ENCODE data around the gene CYBA. TPM values are rescaled to one million over a fixed set of nuclear protein-coding genes. Genes with fewer than 3 reads are reported as not detected.

CYBA gene
- polyA plus RNA-seq, 1 donor from 2014 or later, result 6.3 TPM

DNA sequence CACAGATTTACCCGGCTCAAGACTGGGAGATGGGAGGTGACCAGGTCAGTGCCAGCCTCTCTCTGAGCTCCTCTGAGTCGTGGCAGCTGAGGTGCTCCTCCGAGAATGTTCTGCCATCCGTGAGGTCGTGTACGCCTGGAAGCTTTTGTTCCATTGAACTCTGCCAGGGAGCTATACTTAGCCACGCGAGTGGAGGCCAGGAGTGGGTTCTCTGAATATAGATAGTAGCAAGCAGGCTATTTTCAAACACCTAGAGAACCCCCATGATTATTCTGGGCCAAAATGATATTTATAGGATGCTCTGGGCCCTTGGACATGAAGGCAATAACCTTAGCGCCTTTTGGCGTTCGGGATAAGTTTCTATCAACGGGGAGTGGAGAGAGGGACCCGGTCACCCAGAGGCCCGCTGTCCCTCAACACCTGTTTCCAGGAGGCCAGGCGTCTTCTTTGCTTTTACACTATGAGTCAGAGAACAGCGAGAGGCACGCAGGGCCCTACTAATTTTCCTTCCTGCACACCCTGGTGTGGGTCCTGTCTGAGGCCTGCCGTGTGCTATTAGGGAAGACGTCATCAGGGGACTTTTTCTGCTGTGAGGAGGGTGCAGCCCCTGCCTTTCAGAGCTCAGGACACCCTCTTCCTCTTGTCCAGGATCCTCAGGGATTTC, 23.0 kb upstream of the CYBA start:
- Histone ChIP-seq H3K27ac (ENCODE audit: low read length) (no peak overlapping the region), H4K20me1 (ENCODE audit: insufficient read depth) (no peaks in the 10 kb centered on the region), H3K9me3 (ENCODE audit: low read length) (no peaks in the 10 kb centered on the region), H3K27me3 (ENCODE audit: insufficient read depth, low read depth, low read length) (no peaks in the 10 kb centered on the region), H3K9ac (ENCODE audit: low read length) (no peak overlapping the region), H3F3A (ENCODE audit: insufficient read depth, low read length, poor library complexity, severe bottlenecking) (no peaks in the 10 kb centered on the region), H3K36me3 (ENCODE audit: insufficient read depth, low read length) (no peaks in the 10 kb centered on the region), H3K4me2 (ENCODE audit: low read length) (no peak overlapping the region), H2AFZ (ENCODE audit: low read depth, low read length) (no peak overlapping the region), H3K79me2 (replicated peaks; ENCODE audit: insufficient read depth, low read length) (no peaks in the 10 kb centered on the region), H3K9me2 (ENCODE audit: insufficient read depth, low read length) (no peaks in the 10 kb centered on the region), H3K4me3 (ENCODE audit: low read length) (no peak overlapping the region)
- TF ChIP-seq EZH2 (IDR thresholded peaks at IDR 0.05; ENCODE audit: borderline replicate concordance, insufficient read depth, low read length, poor library complexity, severe bottlenecking) (no peak), RAD21 (conservative IDR thresholded peaks at IDR 0.05) (no peak), CTCF (IDR thresholded peaks at IDR 0.05; ENCODE audit: poor library complexity, severe bottlenecking) (no peak), SMC3 (conservative IDR thresholded peaks at IDR 0.05; ENCODE audit: poor library complexity) (no peak)

DNA sequence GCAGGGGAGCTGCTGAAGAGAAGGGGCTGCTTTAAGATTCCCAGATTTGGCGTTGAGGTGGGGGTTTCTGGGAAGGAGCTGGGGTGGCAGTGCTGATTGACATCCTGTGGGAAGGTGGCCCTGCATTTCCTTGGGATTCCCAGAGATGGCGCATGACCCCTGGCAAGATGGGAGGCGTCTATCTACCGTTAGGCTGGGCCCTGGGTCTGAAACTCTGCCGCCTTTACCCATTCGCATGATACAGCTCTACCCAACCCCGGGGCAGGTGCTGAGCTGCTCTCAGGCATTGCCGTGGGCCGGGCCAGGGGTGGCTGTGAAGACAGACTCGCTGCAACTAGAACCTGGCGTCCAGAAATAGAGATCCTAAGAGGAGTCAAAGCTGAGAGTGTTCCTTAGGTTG, 21.9 kb upstream of the CYBA start:
- Histone ChIP-seq H4K20me1 (ENCODE audit: insufficient read depth) (no peaks in the 10 kb centered on the region), H3K27ac (ENCODE audit: low read length) (no peak overlapping the region), H3K9me3 (ENCODE audit: low read length) (no peaks in the 10 kb centered on the region), H2AFZ (ENCODE audit: low read depth, low read length) (no peak overlapping the region), H3K9ac (ENCODE audit: low read length) (no peak overlapping the region), H3K27me3 (ENCODE audit: insufficient read depth, low read depth, low read length) (no peaks in the 10 kb centered on the region), H3K4me2 (ENCODE audit: low read length) (no peak overlapping the region), H3F3A (ENCODE audit: insufficient read depth, low read length, poor library complexity, severe bottlenecking) (no peaks in the 10 kb centered on the region), H3K79me2 (replicated peaks; ENCODE audit: insufficient read depth, low read length) (no peaks in the 10 kb centered on the region), H3K36me3 (ENCODE audit: insufficient read depth, low read length) (no peaks in the 10 kb centered on the region), H3K4me3 (ENCODE audit: low read length) (no peak overlapping the region), H3K9me2 (ENCODE audit: insufficient read depth, low read length) (no peaks in the 10 kb centered on the region)
- TF ChIP-seq TAF1 (IDR thresholded peaks at IDR 0.05; ENCODE audit: low read depth) (no peak), EP300 (conservative IDR thresholded peaks at IDR 0.05; ENCODE audit: poor library complexity, severe bottlenecking) (no peak), CTCF (IDR thresholded peaks at IDR 0.05; ENCODE audit: poor library complexity, severe bottlenecking) (no peak), RAD21 (conservative IDR thresholded peaks at IDR 0.05) (no peak), EZH2 (IDR thresholded peaks at IDR 0.05; ENCODE audit: borderline replicate concordance, insufficient read depth, low read length, poor library complexity, severe bottlenecking) (no peak), MXI1 (conservative IDR thresholded peaks at IDR 0.05; ENCODE audit: poor library complexity, severe bottlenecking) (no peak), POLR2AphosphoS5 (IDR thresholded peaks at IDR 0.05) (no peak), SMC3 (conservative IDR thresholded peaks at IDR 0.05; ENCODE audit: poor library complexity) (no peak)
- TF ChIP-seq, protein P1, sequence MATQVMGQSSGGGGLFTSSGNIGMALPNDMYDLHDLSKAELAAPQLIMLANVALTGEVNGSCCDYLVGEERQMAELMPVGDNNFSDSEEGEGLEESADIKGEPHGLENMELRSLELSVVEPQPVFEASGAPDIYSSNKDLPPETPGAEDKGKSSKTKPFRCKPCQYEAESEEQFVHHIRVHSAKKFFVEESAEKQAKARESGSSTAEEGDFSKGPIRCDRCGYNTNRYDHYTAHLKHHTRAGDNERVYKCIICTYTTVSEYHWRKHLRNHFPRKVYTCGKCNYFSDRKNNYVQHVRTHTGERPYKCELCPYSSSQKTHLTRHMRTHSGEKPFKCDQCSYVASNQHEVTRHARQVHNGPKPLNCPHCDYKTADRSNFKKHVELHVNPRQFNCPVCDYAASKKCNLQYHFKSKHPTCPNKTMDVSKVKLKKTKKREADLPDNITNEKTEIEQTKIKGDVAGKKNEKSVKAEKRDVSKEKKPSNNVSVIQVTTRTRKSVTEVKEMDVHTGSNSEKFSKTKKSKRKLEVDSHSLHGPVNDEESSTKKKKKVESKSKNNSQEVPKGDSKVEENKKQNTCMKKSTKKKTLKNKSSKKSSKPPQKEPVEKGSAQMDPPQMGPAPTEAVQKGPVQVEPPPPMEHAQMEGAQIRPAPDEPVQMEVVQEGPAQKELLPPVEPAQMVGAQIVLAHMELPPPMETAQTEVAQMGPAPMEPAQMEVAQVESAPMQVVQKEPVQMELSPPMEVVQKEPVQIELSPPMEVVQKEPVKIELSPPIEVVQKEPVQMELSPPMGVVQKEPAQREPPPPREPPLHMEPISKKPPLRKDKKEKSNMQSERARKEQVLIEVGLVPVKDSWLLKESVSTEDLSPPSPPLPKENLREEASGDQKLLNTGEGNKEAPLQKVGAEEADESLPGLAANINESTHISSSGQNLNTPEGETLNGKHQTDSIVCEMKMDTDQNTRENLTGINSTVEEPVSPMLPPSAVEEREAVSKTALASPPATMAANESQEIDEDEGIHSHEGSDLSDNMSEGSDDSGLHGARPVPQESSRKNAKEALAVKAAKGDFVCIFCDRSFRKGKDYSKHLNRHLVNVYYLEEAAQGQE (IDR thresholded peaks at IDR 0.05; ENCODE audit: borderline replicate concordance), result no peak
